ENCODE results near the gene VPS13D.

Gene VPS13D

DNA sequence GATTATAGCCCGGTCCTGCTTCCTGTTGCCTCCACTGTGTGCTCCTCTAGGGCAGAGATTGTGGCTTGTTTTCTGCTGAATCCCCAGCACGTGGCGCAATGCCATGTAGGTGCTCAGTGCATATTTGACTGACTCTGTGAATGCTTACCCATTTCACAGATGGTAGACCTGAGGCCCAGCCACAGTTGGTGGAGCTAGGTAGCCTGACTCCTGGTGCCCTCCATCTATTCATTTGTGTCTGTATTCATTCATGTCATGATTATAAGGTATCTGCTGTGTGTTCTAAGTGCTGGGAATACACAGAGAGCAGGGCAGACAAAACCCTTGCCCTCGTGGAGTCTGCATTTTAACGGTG is 40.5 kb upstream of the VPS13D start:
- Histone ChIP-seq H3K4me3 (ENCODE audit: low read length) (no peak overlapping the region), H3K79me2 (ENCODE audit: control insufficient read depth, low read length) (no peaks in the 10 kb centered on the region), H3K9me3 (ENCODE audit: control insufficient read depth, insufficient read depth, low read length) (no peaks in the 10 kb centered on the region), H3K4me2 (ENCODE audit: low read length) (no peak overlapping the region), H3K27ac (ENCODE audit: low read depth, low read length) (no peak overlapping the region), H3K27me3 (ENCODE audit: control insufficient read depth, low read length) (peaks cover 54% of the 10 kb centered on the region), H3K36me3 (ENCODE audit: control insufficient read depth, low read length) (no peaks in the 10 kb centered on the region), H4K20me1 (ENCODE audit: control insufficient read depth, insufficient read depth, low read depth, low read length) (peaks cover 4% of the 10 kb centered on the region; the same call in 1 of the 2 replicates), H3K9me2 (replicated peaks; ENCODE audit: control insufficient read depth, low read length) (no peaks in the 10 kb centered on the region), H3K4me1 (ENCODE audit: control insufficient read depth, low read length) (no peaks in the 10 kb centered on the region), H3F3A (ENCODE audit: control insufficient read depth, insufficient read depth) (no peaks in the 10 kb centered on the region)
- TF ChIP-seq EZH2phosphoT487 (IDR thresholded peaks at IDR 0.05; ENCODE audit: borderline replicate concordance, low read length) = no peak
- TF ChIP-seq, protein P1, sequence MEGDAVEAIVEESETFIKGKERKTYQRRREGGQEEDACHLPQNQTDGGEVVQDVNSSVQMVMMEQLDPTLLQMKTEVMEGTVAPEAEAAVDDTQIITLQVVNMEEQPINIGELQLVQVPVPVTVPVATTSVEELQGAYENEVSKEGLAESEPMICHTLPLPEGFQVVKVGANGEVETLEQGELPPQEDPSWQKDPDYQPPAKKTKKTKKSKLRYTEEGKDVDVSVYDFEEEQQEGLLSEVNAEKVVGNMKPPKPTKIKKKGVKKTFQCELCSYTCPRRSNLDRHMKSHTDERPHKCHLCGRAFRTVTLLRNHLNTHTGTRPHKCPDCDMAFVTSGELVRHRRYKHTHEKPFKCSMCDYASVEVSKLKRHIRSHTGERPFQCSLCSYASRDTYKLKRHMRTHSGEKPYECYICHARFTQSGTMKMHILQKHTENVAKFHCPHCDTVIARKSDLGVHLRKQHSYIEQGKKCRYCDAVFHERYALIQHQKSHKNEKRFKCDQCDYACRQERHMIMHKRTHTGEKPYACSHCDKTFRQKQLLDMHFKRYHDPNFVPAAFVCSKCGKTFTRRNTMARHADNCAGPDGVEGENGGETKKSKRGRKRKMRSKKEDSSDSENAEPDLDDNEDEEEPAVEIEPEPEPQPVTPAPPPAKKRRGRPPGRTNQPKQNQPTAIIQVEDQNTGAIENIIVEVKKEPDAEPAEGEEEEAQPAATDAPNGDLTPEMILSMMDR (IDR thresholded peaks at IDR 0.05; ENCODE audit: low read depth, low read length, poor library complexity, severe bottlenecking) = no peak

DNA sequence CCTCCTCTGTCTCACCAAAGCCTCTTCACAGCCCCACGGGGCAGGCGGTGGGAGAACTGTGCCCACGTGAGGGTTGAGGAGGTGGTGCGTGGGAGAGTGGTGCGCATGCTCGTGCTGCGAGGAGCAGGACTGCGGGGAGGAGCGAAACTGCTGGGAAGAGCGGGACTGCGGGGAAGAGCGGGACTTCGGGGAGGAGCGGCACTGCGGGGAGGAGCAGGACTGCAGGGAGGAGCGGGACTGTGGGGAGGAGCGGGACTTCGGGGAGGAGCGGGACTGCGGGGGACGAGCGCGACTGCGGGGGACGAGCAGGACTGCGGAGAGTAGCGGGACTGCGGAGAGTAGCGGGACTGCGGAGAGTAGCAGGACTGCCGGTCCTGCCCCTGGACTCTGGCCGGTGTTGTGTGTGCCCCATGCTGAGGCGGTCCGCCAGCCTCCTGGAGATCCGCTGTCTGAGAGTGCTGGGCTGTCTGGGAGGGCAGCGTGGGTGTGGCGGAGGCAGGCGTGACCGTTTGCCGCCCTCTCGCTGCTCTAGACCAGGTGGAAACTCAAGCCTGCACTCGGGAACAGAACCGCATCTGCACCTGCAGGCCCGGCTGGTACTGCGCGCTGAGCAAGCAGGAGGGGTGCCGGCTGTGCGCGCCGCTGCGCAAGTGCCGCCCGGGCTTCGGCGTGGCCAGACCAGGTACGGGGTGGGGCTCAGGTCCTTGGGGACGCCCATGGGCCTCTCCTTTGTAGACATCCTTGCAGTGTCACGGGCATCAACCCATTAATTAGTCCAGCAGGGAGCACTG is 38.4 kb upstream of the VPS13D start:
- no peak overlapping the region for H3K4me2 ChIP-seq (ENCODE audit: low read length)
- H3K27me3 ChIP-seq (ENCODE audit: control insufficient read depth, low read length) = peaks cover 36% of the 10 kb centered on the region
- no peaks in the 10 kb centered on the region for H3K9me3 ChIP-seq (ENCODE audit: control insufficient read depth, insufficient read depth, low read length)
- no peak for TF ChIP-seq EZH2phosphoT487 (IDR thresholded peaks at IDR 0.05; ENCODE audit: borderline replicate concordance, low read length)
- TF ChIP-seq, protein P1 (IDR thresholded peaks at IDR 0.05; ENCODE audit: low read depth, low read length, poor library complexity, severe bottlenecking) = no peak
- H3K9me2 ChIP-seq (replicated peaks; ENCODE audit: control insufficient read depth, low read length) = no peaks in the 10 kb centered on the region
- peaks cover 12% of the 10 kb centered on the region for H3K4me1 ChIP-seq (ENCODE audit: control insufficient read depth, low read length)
- no peaks in the 10 kb centered on the region for H3F3A ChIP-seq (ENCODE audit: control insufficient read depth, insufficient read depth)
- no peak overlapping the region for H3K27ac ChIP-seq (ENCODE audit: low read depth, low read length)
- H3K36me3 ChIP-seq (ENCODE audit: control insufficient read depth, low read length) = no peaks in the 10 kb centered on the region
- H3K4me3 ChIP-seq (ENCODE audit: low read length) = no peak overlapping the region
- peaks cover 4% of the 10 kb centered on the region; the same call in 1 of the 2 replicates for H4K20me1 ChIP-seq (ENCODE audit: control insufficient read depth, insufficient read depth, low read depth, low read length)
- no peaks in the 10 kb centered on the region for H3K79me2 ChIP-seq (ENCODE audit: control insufficient read depth, low read length)

DNA sequence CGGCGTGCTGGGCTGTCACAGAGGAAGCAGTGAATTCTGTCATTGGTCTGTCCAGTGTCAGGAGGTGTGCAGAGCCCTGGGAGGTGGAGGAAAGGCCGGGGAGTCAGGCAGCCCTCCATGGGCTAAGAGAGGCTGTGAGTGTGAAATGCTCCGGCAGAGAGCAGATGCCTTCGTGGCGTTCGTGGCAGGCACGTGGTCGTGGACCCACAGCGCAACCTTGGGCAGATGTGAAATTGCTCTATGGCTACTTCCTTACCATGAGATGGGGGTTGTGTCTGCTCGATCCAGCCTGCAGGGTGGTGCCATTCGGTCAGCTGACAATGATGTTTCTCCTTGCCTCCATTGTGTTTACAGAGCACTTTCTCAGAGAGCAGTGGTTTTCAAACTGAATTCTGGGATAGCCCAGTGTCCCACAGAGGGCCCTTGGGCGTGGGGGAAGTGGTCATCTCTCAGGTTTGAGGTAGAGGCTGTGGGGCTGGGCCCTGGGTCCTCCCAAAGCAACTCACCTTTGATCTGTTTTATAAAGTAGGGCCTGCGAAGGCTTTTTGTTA is 35.1 kb upstream of the VPS13D start:
- H3K79me2 ChIP-seq (ENCODE audit: control insufficient read depth, low read length) = no peaks in the 10 kb centered on the region
- H3K9me3 ChIP-seq (ENCODE audit: control insufficient read depth, insufficient read depth, low read length) = no peaks in the 10 kb centered on the region
- H3K4me1 ChIP-seq (ENCODE audit: control insufficient read depth, low read length) = peaks cover 45% of the 10 kb centered on the region
- no peaks in the 10 kb centered on the region for H3K9me2 ChIP-seq (replicated peaks; ENCODE audit: control insufficient read depth, low read length)
- no peak overlapping the region for H3K4me3 ChIP-seq (ENCODE audit: low read length)
- peaks cover 6% of the 10 kb centered on the region for H3F3A ChIP-seq (ENCODE audit: control insufficient read depth, insufficient read depth)
- H4K20me1 ChIP-seq (ENCODE audit: control insufficient read depth, insufficient read depth, low read depth, low read length) = no peaks in the 10 kb centered on the region
- H3K4me2 ChIP-seq (ENCODE audit: low read length) = no peak overlapping the region
- H3K36me3 ChIP-seq (ENCODE audit: control insufficient read depth, low read length) = no peaks in the 10 kb centered on the region
- TF ChIP-seq, protein P1 (IDR thresholded peaks at IDR 0.05; ENCODE audit: low read depth, low read length, poor library complexity, severe bottlenecking) = no peak
- no peak for TF ChIP-seq EZH2phosphoT487 (IDR thresholded peaks at IDR 0.05; ENCODE audit: borderline replicate concordance, low read length)
- H3K27me3 ChIP-seq (ENCODE audit: control insufficient read depth, low read length) = peaks cover 14% of the 10 kb centered on the region; the same call in 1 of the 2 replicates
- no peak overlapping the region for H3K27ac ChIP-seq (ENCODE audit: low read depth, low read length)

Measured in DOHH2 (cell line).